GM12872 (cell line): Measurements from ENCODE around the gene NME7.

Source experiments
- CTCF ChIP-seq: IDR thresholded peaks from 3 replicates; pipeline ENCODE4 v1.5.1; 2011; ENCODE audit warnings: low read depth, mild to moderate bottlenecking, low read length, moderate library complexity; ENCODE audit not compliant: insufficient read depth

Gene NME7

DNA sequence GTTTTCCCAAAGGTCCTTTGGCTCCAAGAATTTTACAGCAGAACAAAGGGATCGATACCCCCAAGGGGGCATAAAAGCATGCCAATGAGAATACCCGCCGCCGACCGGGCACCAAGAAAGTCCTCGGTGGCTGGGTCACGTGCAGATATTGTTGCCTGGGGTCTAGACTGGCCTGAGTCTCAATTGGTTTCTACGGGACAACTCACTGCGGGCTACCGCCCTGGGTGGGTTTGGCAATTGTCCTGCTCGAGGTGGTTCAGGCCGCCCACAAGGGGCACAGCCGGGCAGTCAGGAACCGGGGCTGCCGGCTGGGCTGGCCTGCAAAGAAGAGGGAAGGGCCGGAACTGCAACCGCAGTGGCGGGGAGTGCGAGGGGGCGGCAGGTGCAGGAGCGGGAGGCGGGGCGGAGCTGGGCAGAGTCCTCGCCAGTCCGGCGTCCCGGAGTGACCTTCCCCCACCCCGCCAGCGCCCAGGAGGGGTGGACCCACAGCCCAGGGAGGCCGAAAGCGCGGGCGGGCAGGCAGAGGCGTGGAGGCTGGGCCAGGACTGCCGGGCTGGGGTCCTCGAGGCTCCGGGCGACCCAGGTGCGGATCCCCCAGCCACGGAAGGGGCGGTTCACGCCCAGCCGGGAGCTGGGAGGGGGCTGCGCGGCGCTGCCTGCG lies 262.0 kb downstream of the NME7 start:
- peak; percentile 33; the same call in 2 of the 3 replicates for TF ChIP-seq CTCF

DNA sequence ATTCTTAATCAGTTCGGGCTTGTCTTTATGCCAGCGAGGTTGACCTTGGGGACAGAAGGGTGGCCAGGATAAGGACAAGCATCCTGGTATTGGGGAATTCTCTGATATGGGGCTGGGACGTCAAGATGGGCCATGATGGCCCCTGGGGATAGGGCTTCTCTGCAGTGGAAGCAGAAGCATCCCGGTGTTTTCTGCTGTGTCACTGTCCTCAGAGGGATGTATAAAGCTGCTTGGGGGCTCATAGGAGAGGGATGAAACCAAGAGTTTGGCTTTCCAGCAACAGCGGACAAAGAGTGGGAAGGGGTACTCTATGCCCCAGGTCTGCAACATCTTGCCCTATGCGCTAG lies 262.5 kb downstream of the NME7 start:
- TF ChIP-seq CTCF: no peak

DNA sequence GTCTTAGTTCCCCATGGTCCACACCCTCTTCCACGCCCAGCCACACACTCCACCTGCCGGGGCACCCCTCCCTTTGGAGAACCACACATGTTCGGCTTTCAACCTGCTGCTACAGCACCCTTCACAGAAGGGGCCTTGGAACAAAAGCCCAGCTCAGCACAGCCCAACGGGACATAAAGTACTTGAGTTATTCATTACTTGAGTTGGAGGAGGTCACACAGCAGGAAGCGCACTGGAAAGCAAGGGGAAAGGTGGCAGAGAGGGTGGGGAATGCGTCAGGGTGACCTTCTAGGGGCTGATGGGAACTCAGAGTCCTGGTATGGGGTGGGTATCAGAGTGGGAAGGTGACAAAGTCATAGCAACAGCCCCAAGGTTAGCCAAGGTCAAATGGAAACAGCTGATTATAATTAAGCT lies 264.1 kb downstream of the NME7 start:
- no peak for TF ChIP-seq CTCF

- no peak for TF ChIP-seq CTCF
Observed at GRCh38 chr1:169103002-169103401, 264.6 kb downstream of the NME7 start.

GRCh38 chr1:169102567-169102966 lies 265.0 kb downstream of the NME7 start:
- TF ChIP-seq CTCF: no peak

DNA sequence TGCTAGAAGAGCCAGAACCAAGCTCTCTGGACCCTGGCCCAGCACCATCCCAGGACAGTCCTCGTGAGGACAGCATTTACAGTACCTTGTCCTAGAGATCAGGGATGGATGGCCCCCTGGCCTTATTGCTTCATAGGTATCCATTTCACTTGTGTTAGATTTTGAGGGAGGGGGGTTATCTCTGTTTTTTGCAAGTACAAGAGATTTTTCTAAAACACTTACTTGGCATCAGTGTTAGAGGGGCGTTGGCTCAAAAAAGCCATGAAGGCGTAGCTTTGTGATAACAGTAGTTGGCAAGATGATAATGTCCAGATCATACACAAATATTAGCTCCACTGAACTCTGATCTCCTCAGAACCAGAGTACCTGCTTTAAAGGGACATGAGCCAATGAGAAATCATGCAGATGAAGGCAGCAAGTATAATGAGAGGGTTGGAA lies 266.9 kb downstream of the NME7 start:
- no peak for TF ChIP-seq CTCF

GRCh38 chr1:169100208-169100607 lies 267.4 kb downstream of the NME7 start:
- no peak for TF ChIP-seq CTCF
